Measurements from ENCODE around the gene PDE11A.

PDE11A gene

DNA sequence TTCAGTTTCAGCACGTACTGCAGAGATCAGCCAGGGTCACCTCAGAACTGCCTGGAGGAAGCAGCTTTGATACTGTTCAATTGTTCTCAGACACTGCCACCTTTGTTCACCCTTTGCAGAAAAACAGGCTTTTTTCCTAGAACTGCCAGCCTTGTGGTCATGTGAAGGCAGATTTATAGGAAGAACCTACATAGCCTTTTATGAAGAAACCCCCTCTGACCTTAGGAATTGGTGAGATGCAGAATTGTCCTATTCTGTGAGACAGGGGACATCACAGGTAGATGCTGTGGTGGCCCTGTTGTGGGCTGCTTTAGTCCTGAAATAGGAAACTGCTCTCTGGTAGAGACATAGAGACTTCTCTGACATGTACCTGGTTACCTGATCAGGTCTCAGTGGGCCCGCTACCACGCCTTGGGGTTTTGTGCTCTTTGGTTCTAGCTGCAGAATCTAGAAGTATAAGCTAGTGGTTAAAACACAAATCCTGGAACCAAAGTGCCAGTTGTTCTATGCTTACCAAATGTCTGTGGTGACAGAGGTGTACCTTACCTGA is 473.4 kb downstream of the PDE11A start:
- TF ChIP-seq EZH2phosphoT487 (IDR thresholded peaks at IDR 0.05; ENCODE audit: low read depth) = no peak
- TF ChIP-seq, protein P1, sequence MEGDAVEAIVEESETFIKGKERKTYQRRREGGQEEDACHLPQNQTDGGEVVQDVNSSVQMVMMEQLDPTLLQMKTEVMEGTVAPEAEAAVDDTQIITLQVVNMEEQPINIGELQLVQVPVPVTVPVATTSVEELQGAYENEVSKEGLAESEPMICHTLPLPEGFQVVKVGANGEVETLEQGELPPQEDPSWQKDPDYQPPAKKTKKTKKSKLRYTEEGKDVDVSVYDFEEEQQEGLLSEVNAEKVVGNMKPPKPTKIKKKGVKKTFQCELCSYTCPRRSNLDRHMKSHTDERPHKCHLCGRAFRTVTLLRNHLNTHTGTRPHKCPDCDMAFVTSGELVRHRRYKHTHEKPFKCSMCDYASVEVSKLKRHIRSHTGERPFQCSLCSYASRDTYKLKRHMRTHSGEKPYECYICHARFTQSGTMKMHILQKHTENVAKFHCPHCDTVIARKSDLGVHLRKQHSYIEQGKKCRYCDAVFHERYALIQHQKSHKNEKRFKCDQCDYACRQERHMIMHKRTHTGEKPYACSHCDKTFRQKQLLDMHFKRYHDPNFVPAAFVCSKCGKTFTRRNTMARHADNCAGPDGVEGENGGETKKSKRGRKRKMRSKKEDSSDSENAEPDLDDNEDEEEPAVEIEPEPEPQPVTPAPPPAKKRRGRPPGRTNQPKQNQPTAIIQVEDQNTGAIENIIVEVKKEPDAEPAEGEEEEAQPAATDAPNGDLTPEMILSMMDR (IDR thresholded peaks at IDR 0.05; ENCODE audit: low read depth, low read length) = no peak
- no peaks in the 10 kb centered on the region for H3K36me3 ChIP-seq (replicated peaks; ENCODE audit: low read depth, low read length)

DNA sequence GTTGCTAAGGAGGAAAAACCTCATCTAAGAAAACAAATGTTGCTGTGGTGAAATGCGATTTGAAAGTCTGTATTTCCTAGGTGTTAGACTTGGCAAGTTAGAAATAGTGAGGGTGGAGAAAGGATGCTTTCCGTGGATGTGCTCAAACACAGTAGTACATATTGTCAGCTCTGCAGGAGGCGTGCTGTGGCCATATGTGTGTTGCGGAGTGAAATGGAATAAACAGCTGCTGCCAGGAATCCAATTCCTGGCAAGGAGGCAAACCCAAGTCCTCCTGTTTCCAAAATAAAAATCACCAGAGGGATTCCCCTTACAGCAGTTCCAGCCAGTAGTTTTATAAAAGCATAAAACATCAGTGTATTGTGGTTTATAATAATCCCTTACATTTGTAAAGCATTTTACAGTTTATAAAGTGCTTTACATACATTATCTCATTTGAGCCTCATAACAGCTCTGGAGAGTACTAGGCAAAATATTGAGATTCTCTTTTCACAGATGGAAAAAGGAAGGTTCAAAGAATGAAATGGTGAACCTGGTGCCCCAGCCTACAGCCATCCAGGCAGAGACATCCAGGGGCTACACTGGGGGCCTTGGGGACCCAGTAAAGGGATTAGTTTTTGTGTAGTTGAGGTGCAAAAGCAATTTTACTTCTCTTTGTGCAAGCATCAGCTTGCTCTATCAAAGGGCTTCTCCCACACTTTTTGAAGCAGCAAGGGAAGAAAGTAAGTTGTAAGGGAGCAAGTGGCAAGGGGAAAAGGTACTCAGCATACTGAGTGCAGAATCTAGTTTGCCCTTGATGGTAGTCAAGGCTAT is 474.0 kb downstream of the PDE11A start:
- Histone ChIP-seq H3K4me3 (ENCODE audit: low read length) (no peak overlapping the region), H3K9me3 (ENCODE audit: insufficient read depth, low read length) (no peaks in the 10 kb centered on the region), H3K36me3 (replicated peaks; ENCODE audit: low read depth, low read length) (no peaks in the 10 kb centered on the region), H3K9ac (ENCODE audit: low read length) (no peak overlapping the region), H4K20me1 (ENCODE audit: insufficient read depth, low read length) (no peaks in the 10 kb centered on the region), H3K27ac (ENCODE audit: low read length) (no peak overlapping the region), H3K27me3 (ENCODE audit: low read depth, low read length) (peaks cover 13% of the 10 kb centered on the region; the same call in 1 of the 2 replicates), H3K79me2 (ENCODE audit: low read length) (no peaks in the 10 kb centered on the region), H3K4me2 (ENCODE audit: low read length) (no peak overlapping the region), H2AFZ (ENCODE audit: low read depth, low read length) (no peak overlapping the region), H3K4me1 (ENCODE audit: low read length) (no peaks in the 10 kb centered on the region)
- TF ChIP-seq, protein P1 (IDR thresholded peaks at IDR 0.05; ENCODE audit: low read depth, low read length) = no peak
- no peak for TF ChIP-seq EZH2phosphoT487 (IDR thresholded peaks at IDR 0.05; ENCODE audit: low read depth)

More for the DNA sequence above, 473.4 kb downstream of the PDE11A start:
- Histone ChIP-seq H3K9ac (ENCODE audit: low read length) (no peak overlapping the region), H3K4me1 (ENCODE audit: low read length) (peaks cover 2% of the 10 kb centered on the region; the same call in 1 of the 2 replicates), H3K27ac (ENCODE audit: low read length) (no peak overlapping the region), H2AFZ (ENCODE audit: low read depth, low read length) (no peak overlapping the region), H4K20me1 (ENCODE audit: insufficient read depth, low read length) (no peaks in the 10 kb centered on the region), H3K4me3 (ENCODE audit: low read length) (no peak overlapping the region), H3K79me2 (ENCODE audit: low read length) (no peaks in the 10 kb centered on the region), H3K27me3 (ENCODE audit: low read depth, low read length) (peaks cover 13% of the 10 kb centered on the region; the same call in 1 of the 2 replicates), H3K4me2 (ENCODE audit: low read length) (no peak overlapping the region), H3K9me3 (ENCODE audit: insufficient read depth, low read length) (no peaks in the 10 kb centered on the region)

DNA sequence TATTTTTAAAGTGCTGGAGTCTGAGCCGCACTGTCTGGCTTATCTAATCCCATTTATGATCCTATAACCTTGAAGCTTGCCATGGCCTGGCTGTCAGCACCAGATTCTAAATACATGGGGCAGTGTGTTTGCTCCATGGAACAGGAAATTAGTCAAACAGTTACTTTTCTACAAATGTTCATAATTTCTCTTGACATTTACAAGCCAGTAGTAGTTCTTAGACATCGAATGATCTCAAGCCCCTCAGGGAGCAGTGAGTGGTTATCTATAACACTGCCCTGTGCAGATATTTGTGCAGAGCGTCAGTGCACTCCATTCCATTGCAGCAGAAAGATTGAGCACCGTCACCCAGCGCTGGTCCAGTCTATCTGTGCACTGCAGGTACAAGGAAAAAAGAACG is 474.8 kb downstream of the PDE11A start:
- TF ChIP-seq EZH2phosphoT487 (IDR thresholded peaks at IDR 0.05; ENCODE audit: low read depth) = no peak
- TF ChIP-seq, protein P1 (IDR thresholded peaks at IDR 0.05; ENCODE audit: low read depth, low read length) = no peak
- Histone ChIP-seq H3K36me3 (replicated peaks; ENCODE audit: low read depth, low read length) (no peaks in the 10 kb centered on the region), H4K20me1 (ENCODE audit: insufficient read depth, low read length) (no peaks in the 10 kb centered on the region), H3K9me3 (ENCODE audit: insufficient read depth, low read length) (no peaks in the 10 kb centered on the region), H3K4me3 (ENCODE audit: low read length) (no peak overlapping the region), H3K27me3 (ENCODE audit: low read depth, low read length) (peaks cover 13% of the 10 kb centered on the region; the same call in 1 of the 2 replicates), H3K4me2 (ENCODE audit: low read length) (no peak overlapping the region), H2AFZ (ENCODE audit: low read depth, low read length) (no peak overlapping the region), H3K27ac (ENCODE audit: low read length) (no peak overlapping the region), H3K9ac (ENCODE audit: low read length) (no peak overlapping the region), H3K79me2 (ENCODE audit: low read length) (no peaks in the 10 kb centered on the region), H3K4me1 (ENCODE audit: low read length) (no peaks in the 10 kb centered on the region)

- no peak overlapping the region for H3K4me3 ChIP-seq (ENCODE audit: low read length)
- no peak overlapping the region for H3K9ac ChIP-seq (ENCODE audit: low read length)
- TF ChIP-seq, protein P1 (IDR thresholded peaks at IDR 0.05; ENCODE audit: low read depth, low read length) = no peak
- no peak for TF ChIP-seq EZH2phosphoT487 (IDR thresholded peaks at IDR 0.05; ENCODE audit: low read depth)
- H3K4me2 ChIP-seq (ENCODE audit: low read length) = no peak overlapping the region
- no peak overlapping the region for H2AFZ ChIP-seq (ENCODE audit: low read depth, low read length)
- no peaks in the 10 kb centered on the region for H4K20me1 ChIP-seq (ENCODE audit: insufficient read depth, low read length)
- H3K79me2 ChIP-seq (ENCODE audit: low read length) = no peaks in the 10 kb centered on the region
- H3K4me1 ChIP-seq (ENCODE audit: low read length) = no peaks in the 10 kb centered on the region
- no peaks in the 10 kb centered on the region for H3K36me3 ChIP-seq (replicated peaks; ENCODE audit: low read depth, low read length)
- H3K27ac ChIP-seq (ENCODE audit: low read length) = no peak overlapping the region
- H3K27me3 ChIP-seq (ENCODE audit: low read depth, low read length) = peaks cover 13% of the 10 kb centered on the region; the same call in 1 of the 2 replicates
- H3K9me3 ChIP-seq (ENCODE audit: insufficient read depth, low read length) = no peaks in the 10 kb centered on the region
Observed at GRCh38 chr2:177596866-177597265, 475.7 kb downstream of the PDE11A start.
